Activated CD8-positive, alpha-beta memory T cell treated with anti-CD3 and anti-CD28 coated beads for 24 hours (primary cell): ENCODE measurements around the gene RASSF1.

Experiments used
- DNase-seq: peaks from one replicate; pipeline ENCODE4 v3.0.0-alpha.2; 2020

Gene RASSF1

GRCh38 chr3:50341996-50342650 is 1.5 kb upstream of the RASSF1 start:
- DNase-seq, result no peak

- DNase-seq, result peak; percentile 72
Measured at GRCh38 chr3:50341537-50341936, 901 bp upstream of the RASSF1 start.

- no peak for DNase-seq
Measured at GRCh38 chr3:50340147-50340447, 539 bp downstream of the RASSF1 start.

- DNase-seq, result peak; percentile 67
Measured at GRCh38 chr3:50339485-50340146, 1.0 kb downstream of the RASSF1 start.

- DNase-seq, result no peak
Measured at GRCh38 chr3:50338965-50339364, 1.7 kb downstream of the RASSF1 start.

GRCh38 chr3:50337175-50337861 is 3.3 kb downstream of the RASSF1 start:
- DNase-seq, result peak; percentile 97

- DNase-seq, result no peak
Measured at GRCh38 chr3:50336452-50337174, 4.0 kb downstream of the RASSF1 start.

GRCh38 chr3:50334339-50335075 is 6.1 kb downstream of the RASSF1 start:
- no peak for DNase-seq

GRCh38 chr3:50333744-50334328 is 6.8 kb downstream of the RASSF1 start:
- DNase-seq, result no peak

- no peak for DNase-seq
Measured at GRCh38 chr3:50331364-50331907, 9.2 kb downstream of the RASSF1 start.

GRCh38 chr3:50330330-50330729 is 10.3 kb downstream of the RASSF1 start:
- no peak for DNase-seq

- peak; percentile 96 for DNase-seq
Measured at GRCh38 chr3:50327943-50328691, 12.5 kb downstream of the RASSF1 start, which contains the start of gene TUSC2. Gene TUSC2 (minus strand): TSS chr3:50328223. CDS start chr3:50328099, 124 bp downstream.

- no peak for DNase-seq
Measured at GRCh38 chr3:50327129-50327528, 13.5 kb downstream of the RASSF1 start.

- DNase-seq, result no peak
Measured at GRCh38 chr3:50326182-50326541, 14.5 kb downstream of the RASSF1 start.

- DNase-seq, result no peak
Measured at GRCh38 chr3:50325497-50326181, 15.0 kb downstream of the RASSF1 start.

GRCh38 chr3:50325113-50325480 is 15.5 kb downstream of the RASSF1 start:
- no peak for DNase-seq

- peak; percentile 85 for DNase-seq
Measured at GRCh38 chr3:50324351-50325112, 16.1 kb downstream of the RASSF1 start.

- no peak for DNase-seq
Measured at GRCh38 chr3:50323614-50324199, 16.9 kb downstream of the RASSF1 start.

- no peak for DNase-seq
Measured at GRCh38 chr3:50323092-50323600, 17.5 kb downstream of the RASSF1 start.
